Measurements from ENCODE around the gene CMSS1.

DNA sequence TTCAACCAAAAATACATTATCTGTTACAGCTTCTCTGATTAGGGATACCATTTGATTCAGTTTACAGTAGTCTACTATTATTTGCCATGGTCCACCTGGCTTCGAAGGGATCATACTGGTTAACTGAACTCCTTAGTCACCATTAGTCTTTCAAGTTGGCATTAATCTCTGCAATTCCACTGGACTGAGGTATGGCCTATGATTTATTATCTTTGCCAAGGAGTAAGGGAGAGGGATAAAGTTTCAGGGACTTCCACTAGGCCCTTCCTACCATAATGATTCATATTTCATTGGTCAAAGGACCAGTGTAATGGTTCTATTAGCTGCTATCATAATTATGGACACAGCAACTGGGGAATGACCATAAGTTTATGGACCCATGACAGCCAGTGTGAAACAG lies 7.3 kb upstream of the CMSS1 start:
- TF ChIP-seq TCF4 (CRISPR knock-in tag; IDR thresholded peaks at IDR 0.05; ENCODE audit: borderline replicate concordance) (no peak), ISL1 (CRISPR knock-in tag; IDR thresholded peaks at IDR 0.05) (no peak), ZNF70 (CRISPR knock-in tag; IDR thresholded peaks at IDR 0.05) (no peak), SNAI2 (CRISPR knock-in tag; IDR thresholded peaks at IDR 0.05) (no peak), CREB5 (CRISPR knock-in tag; IDR thresholded peaks at IDR 0.05; ENCODE audit: low read depth) (no peak), TSHZ2 (CRISPR knock-in tag; IDR thresholded peaks at IDR 0.05) (no peak), CSDC2 (CRISPR knock-in tag; IDR thresholded peaks at IDR 0.05) (no peak), ZNF565 (CRISPR knock-in tag; conservative IDR thresholded peaks at IDR 0.05; ENCODE audit: low read depth) (no peak), ZFP30 (CRISPR knock-in tag; IDR thresholded peaks at IDR 0.05) (no peak), ARNTL (CRISPR knock-in tag; IDR thresholded peaks at IDR 0.05; ENCODE audit: borderline replicate concordance, low read depth) (no peak), PATZ1 (CRISPR knock-in tag; IDR thresholded peaks at IDR 0.05; ENCODE audit: borderline replicate concordance) (no peak), ESRRG (CRISPR knock-in tag; IDR thresholded peaks at IDR 0.05) (no peak), ZFP3 (CRISPR knock-in tag; IDR thresholded peaks at IDR 0.05) (no peak), ZC3H10 (CRISPR knock-in tag; IDR thresholded peaks at IDR 0.05) (no peak)

Data from SK-N-SH treated with all-trans-retinoic acid at 6 μM for 48 hours (cell line).